H1 (cell line): Measurements from ENCODE around the gene CLCN3.

ENCODE experiments used
- CTCF ChIP-seq, 3 experiments: IDR thresholded peaks; 1 replicate in 2 of 3; 2 replicates in 1 of 3; pipeline versions ENCODE4 v1.5.1 to v1.6.1; 2011; ENCODE audit warnings: low read length in 3 of 3, mild to moderate bottlenecking in 3 of 3, inconsistent platforms in 2 of 3, low read depth in 1 of 3, moderate library complexity in 1 of 3; ENCODE audit not compliant: insufficient read depth in 1 of 3; ENCODE audit errors: control extremely low read depth in 1 of 3
- EP300 ChIP-seq, 2 experiments: IDR thresholded peaks; 1 replicate in 1 of 2; 2 replicates in 1 of 2; pipeline ENCODE4 v1.6.1; 2011 to 2012; ENCODE audit warnings: low read depth in 2 of 2, low read length in 2 of 2, mild to moderate bottlenecking in 2 of 2, borderline replicate concordance in 1 of 2, inconsistent platforms in 1 of 2, moderate library complexity in 1 of 2
- EZH2 ChIP-seq: fragments of 200-600 bp; sonication (generic); IDR thresholded peaks from 2 replicates; pipeline ENCODE4 v1.7.1; 2012; ENCODE audit warnings: low read depth, mild to moderate bottlenecking, moderate library complexity, low read length, inconsistent platforms; ENCODE audit not compliant: severe bottlenecking
- JUND ChIP-seq: IDR thresholded peaks from 2 replicates; pipeline ENCODE4 v1.6.1; 2011; ENCODE audit warnings: mild to moderate bottlenecking, improper control_type of control experiment, low read length
- KDM1A ChIP-seq: fragments of 200-600, 300-600 bp; sonication (generic); IDR thresholded peaks from 2 replicates; pipeline ENCODE4 v1.7.1; 2016; ENCODE audit warnings: mild to moderate bottlenecking, low read length, borderline replicate concordance
- POLR2A ChIP-seq, 2 experiments: IDR thresholded peaks; 1 replicate in 1 of 2; 2 replicates in 1 of 2; pipeline ENCODE4 v1.6.1; 2011; ENCODE audit warnings: low read depth in 2 of 2, low read length in 2 of 2, mild to moderate bottlenecking in 2 of 2; ENCODE audit errors: control extremely low read depth in 1 of 2
- POLR2AphosphoS5 ChIP-seq: IDR thresholded peaks from 2 replicates; pipeline ENCODE4 v1.6.1; 2011; ENCODE audit warnings: low read depth, low read length
- RNF2 ChIP-seq: fragments of 200-900, 300-1000 bp; sonication (generic); IDR thresholded peaks from 2 replicates; pipeline ENCODE4 v1.7.1; 2016; ENCODE audit warnings: borderline replicate concordance, low read depth, mild to moderate bottlenecking, antibody characterized with exemption, low read length; ENCODE audit not compliant: poor library complexity, severe bottlenecking; ENCODE audit errors: missing control alignments
- SIN3A ChIP-seq, 2 experiments: IDR thresholded peaks in 1 of 2; conservative IDR thresholded peaks in 1 of 2; 2 replicates each; pipeline ENCODE4 v1.6.1; 2011 to 2012; ENCODE audit warnings: low read length in 2 of 2, improper control_type of control experiment in 1 of 2, low read depth in 1 of 2, mild to moderate bottlenecking in 1 of 2
- SUZ12 ChIP-seq: fragments of 200-600 bp; sonication (generic); IDR thresholded peaks from 2 replicates; pipeline ENCODE4 v1.6.1; 2012; ENCODE audit warnings: mild to moderate bottlenecking, inconsistent platforms, low read length, moderate library complexity, mixed read lengths
- TAF7 ChIP-seq: optimal IDR thresholded peaks from 2 replicates; pipeline ENCODE3; 2011; ENCODE audit warnings: low read depth, mild to moderate bottlenecking, inconsistent platforms, low read length, moderate library complexity, borderline replicate concordance
- TEAD4 ChIP-seq: IDR thresholded peaks from 2 replicates; pipeline ENCODE4 v1.6.1; 2012; ENCODE audit warnings: low read depth, low read length, inconsistent platforms, mixed read lengths
- TF ChIP-seq, protein P1 (sequence below): IDR thresholded peaks from 2 replicates; pipeline ENCODE4 v1.6.1; 2011; ENCODE audit warnings: low read depth, mild to moderate bottlenecking, low read length; ENCODE audit not compliant: insufficient read depth

- no peak for TF ChIP-seq POLR2A (IDR thresholded peaks at IDR 0.05; ENCODE audit: control extremely low read depth in 1 of 2, low read depth in 2 of 2, low read length in 2 of 2)
- no peak for TF ChIP-seq RNF2
- TF ChIP-seq TAF7: no peak
- TF ChIP-seq CTCF (IDR thresholded peaks at IDR 0.05; ENCODE audit: control extremely low read depth in 1 of 3, insufficient read depth in 1 of 3, low read depth in 1 of 3, low read length in 3 of 3): no peak
- TF ChIP-seq, protein P1, sequence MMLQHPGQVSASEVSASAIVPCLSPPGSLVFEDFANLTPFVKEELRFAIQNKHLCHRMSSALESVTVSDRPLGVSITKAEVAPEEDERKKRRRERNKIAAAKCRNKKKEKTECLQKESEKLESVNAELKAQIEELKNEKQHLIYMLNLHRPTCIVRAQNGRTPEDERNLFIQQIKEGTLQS: no peak
- no peak for TF ChIP-seq SUZ12
- no peak for TF ChIP-seq TEAD4
- no peak for TF ChIP-seq EZH2
- no peak for TF ChIP-seq KDM1A
- no peak for TF ChIP-seq SIN3A (conservative IDR thresholded peaks at IDR 0.05 in 1 of 2, IDR thresholded peaks at IDR 0.05 in 1 of 2; ENCODE audit: low read depth in 1 of 2, low read length in 2 of 2)
- no peak for TF ChIP-seq EP300 (IDR thresholded peaks at IDR 0.05; ENCODE audit: borderline replicate concordance in 1 of 2, low read depth in 2 of 2, low read length in 2 of 2)
- no peak for TF ChIP-seq JUND
- no peak for TF ChIP-seq POLR2AphosphoS5
These were observed 27.3 kb upstream of the CLCN3 start for GRCh38 chr4:169593050-169593560.
